ACC112 (cell line): ENCODE data around the gene ZNF423.

Experiments
- H2AFZ ChIP-seq: fragments of 200-600 bp; sonication (generic); one replicate; pipeline ENCODE4 v1.6.0; 2017; ENCODE audit warnings: antibody characterized with exemption, low read length; ENCODE audit not compliant: unreplicated experiment
- H3K27ac ChIP-seq: fragments of 200-600 bp; sonication (generic); 2 replicates; pipeline ENCODE4 v1.5.1; 2014; ENCODE audit warnings: low read depth, mild to moderate bottlenecking, antibody characterized with exemption, low read length, moderate library complexity
- H3K27me3 ChIP-seq: fragments of 200-600 bp; sonication (generic); 2 replicates; pipeline ENCODE4 v1.6.1; 2014; ENCODE audit warnings: mild to moderate bottlenecking, antibody characterized with exemption, low read length, moderate library complexity, mixed read lengths; ENCODE audit not compliant: insufficient read depth
- H3K36me3 ChIP-seq: fragments of 200-600 bp; sonication (generic); 2 replicates; pipeline ENCODE4 v1.6.1; 2016; ENCODE audit warnings: mild to moderate bottlenecking, antibody characterized with exemption, low read length, moderate library complexity, mixed read lengths; ENCODE audit not compliant: insufficient read depth
- H3K4me1 ChIP-seq: fragments of 200-600 bp; sonication (generic); one replicate; pipeline ENCODE4 v1.6.1; 2016; ENCODE audit warnings: low read length, mixed read lengths; ENCODE audit not compliant: insufficient read depth, unreplicated experiment, control insufficient read depth
- H3K4me3 ChIP-seq: fragments of 200-600 bp; sonication (generic); 2 replicates; pipeline ENCODE4 v1.5.1; 2014; ENCODE audit warnings: mild to moderate bottlenecking, low read depth, low read length
- H3K79me2 ChIP-seq: fragments of 200-600 bp; sonication (generic); one replicate; pipeline ENCODE4 v1.6.0; 2016; ENCODE audit warnings: low read length; ENCODE audit not compliant: control insufficient read depth, unreplicated experiment, insufficient read depth

ZNF423 gene

GRCh38 chr16:49740256-49740655 lies 115.7 kb downstream of the ZNF423 start:
- H3K4me1 ChIP-seq: no peaks in the 10 kb centered on the region
- H3K27me3 ChIP-seq: no peaks in the 10 kb centered on the region
- no peak overlapping the region for H2AFZ ChIP-seq

GRCh38 chr16:49739381-49739780 lies 116.5 kb downstream of the ZNF423 start:
- H3K4me1 ChIP-seq: no peaks in the 10 kb centered on the region
- H3K27ac ChIP-seq: no peak overlapping the region
- no peak overlapping the region for H2AFZ ChIP-seq
- H3K27me3 ChIP-seq: no peaks in the 10 kb centered on the region
- no peaks in the 10 kb centered on the region for H3K79me2 ChIP-seq
- H3K36me3 ChIP-seq: no peaks in the 10 kb centered on the region
- no peak overlapping the region for H3K4me3 ChIP-seq

More at GRCh38 chr16:49740256-49740655, 115.7 kb downstream of the ZNF423 start:
- H3K36me3 ChIP-seq: no peaks in the 10 kb centered on the region
- H3K4me3 ChIP-seq: no peak overlapping the region
- no peaks in the 10 kb centered on the region for H3K79me2 ChIP-seq
- no peak overlapping the region for H3K27ac ChIP-seq

- no peak overlapping the region for H3K4me3 ChIP-seq
- H3K79me2 ChIP-seq: no peaks in the 10 kb centered on the region
- no peak overlapping the region for H2AFZ ChIP-seq
- no peaks in the 10 kb centered on the region for H3K4me1 ChIP-seq
- no peaks in the 10 kb centered on the region for H3K36me3 ChIP-seq
- H3K27me3 ChIP-seq: no peaks in the 10 kb centered on the region
- H3K27ac ChIP-seq: no peak overlapping the region
Observed at GRCh38 chr16:49738832-49739231, 117.1 kb downstream of the ZNF423 start.

GRCh38 chr16:49738001-49738400 lies 117.9 kb downstream of the ZNF423 start:
- no peaks in the 10 kb centered on the region for H3K79me2 ChIP-seq
- no peak overlapping the region for H3K4me3 ChIP-seq
- H2AFZ ChIP-seq: no peak overlapping the region
- no peaks in the 10 kb centered on the region for H3K27me3 ChIP-seq
- H3K36me3 ChIP-seq: no peaks in the 10 kb centered on the region
- H3K4me1 ChIP-seq: no peaks in the 10 kb centered on the region
- H3K27ac ChIP-seq: no peak overlapping the region

GRCh38 chr16:49737541-49737940 lies 118.4 kb downstream of the ZNF423 start:
- Histone ChIP-seq H2AFZ (no peak overlapping the region), H3K4me1 (no peaks in the 10 kb centered on the region), H3K79me2 (no peaks in the 10 kb centered on the region), H3K27me3 (no peaks in the 10 kb centered on the region), H3K27ac (no peak overlapping the region), H3K36me3 (no peaks in the 10 kb centered on the region), H3K4me3 (no peak overlapping the region)

- no peaks in the 10 kb centered on the region for H3K79me2 ChIP-seq
Observed at GRCh38 chr16:49734331-49734730, 121.6 kb downstream of the ZNF423 start.

GRCh38 chr16:49733313-49734009 lies 122.5 kb downstream of the ZNF423 start:
- Histone ChIP-seq H2AFZ (no peak overlapping the region), H3K27ac (no peak overlapping the region), H3K36me3 (no peaks in the 10 kb centered on the region), H3K79me2 (no peaks in the 10 kb centered on the region), H3K4me3 (no peak overlapping the region), H3K4me1 (no peaks in the 10 kb centered on the region), H3K27me3 (no peaks in the 10 kb centered on the region)

More at GRCh38 chr16:49734331-49734730, 121.6 kb downstream of the ZNF423 start:
- no peaks in the 10 kb centered on the region for H3K27me3 ChIP-seq
- no peak overlapping the region for H2AFZ ChIP-seq
- no peak overlapping the region for H3K4me3 ChIP-seq
- H3K4me1 ChIP-seq: no peaks in the 10 kb centered on the region
- no peak overlapping the region for H3K27ac ChIP-seq
- H3K36me3 ChIP-seq: no peaks in the 10 kb centered on the region

GRCh38 chr16:49731911-49732310 lies 124.0 kb downstream of the ZNF423 start:
- Histone ChIP-seq H3K27ac (no peak overlapping the region), H3K4me3 (no peak overlapping the region), H2AFZ (no peak overlapping the region), H3K4me1 (no peaks in the 10 kb centered on the region), H3K79me2 (no peaks in the 10 kb centered on the region), H3K36me3 (no peaks in the 10 kb centered on the region), H3K27me3 (no peaks in the 10 kb centered on the region)

GRCh38 chr16:49730772-49731171 lies 125.1 kb downstream of the ZNF423 start:
- no peak overlapping the region for H3K4me3 ChIP-seq
- no peak overlapping the region for H2AFZ ChIP-seq
- no peaks in the 10 kb centered on the region for H3K27me3 ChIP-seq
- no peaks in the 10 kb centered on the region for H3K4me1 ChIP-seq
- no peaks in the 10 kb centered on the region for H3K79me2 ChIP-seq
- H3K36me3 ChIP-seq: no peaks in the 10 kb centered on the region
- H3K27ac ChIP-seq: no peak overlapping the region

GRCh38 chr16:49727611-49728010 lies 128.3 kb downstream of the ZNF423 start:
- H3K79me2 ChIP-seq: no peaks in the 10 kb centered on the region
- no peak overlapping the region for H3K27ac ChIP-seq
- no peak overlapping the region for H2AFZ ChIP-seq
- no peaks in the 10 kb centered on the region for H3K36me3 ChIP-seq
- H3K4me1 ChIP-seq: no peaks in the 10 kb centered on the region
- no peak overlapping the region for H3K4me3 ChIP-seq
- no peaks in the 10 kb centered on the region for H3K27me3 ChIP-seq

GRCh38 chr16:49726155-49726554 lies 129.8 kb downstream of the ZNF423 start:
- Histone ChIP-seq H3K4me3 (no peak overlapping the region), H3K79me2 (no peaks in the 10 kb centered on the region), H3K27ac (no peak overlapping the region), H3K27me3 (no peaks in the 10 kb centered on the region), H3K4me1 (no peaks in the 10 kb centered on the region), H2AFZ (no peak overlapping the region), H3K36me3 (no peaks in the 10 kb centered on the region)
